Prostate gland (tissue), 2 donors: ENCODE measurements around the gene ACVR1. TPM values are rescaled to one million over a fixed set of nuclear protein-coding genes. Genes with fewer than 3 reads are reported as not detected.
A peak's percentile ranks its signal among the peaks of the same experiment; 100 is the strongest.

ENCODE experiments used
- DNase-seq: peaks from one replicate; pipeline ENCODE4 v3.0.0-alpha.2; 2019; ENCODE audit warnings: low spot score
- H3K27ac ChIP-seq, 2 donors: fragments of 200-600 bp; sonication (generic); 2 replicates each; pipeline ENCODE4 v1.5.1; 2017 to 2019
- H3K27me3 ChIP-seq: fragments of 200-600 bp; sonication (generic); replicated peaks from 2 replicates; pipeline ENCODE4 v1.5.1; 2019; ENCODE audit not compliant: insufficient read depth
- H3K36me3 ChIP-seq, 2 donors: fragments of 200-600 bp; sonication (generic); 1 replicate in 1 of 2; 2 replicates in 1 of 2; pipeline versions ENCODE4 v1.5.1 to v1.8.1; 2017 to 2019
- H3K4me1 ChIP-seq: fragments of 200-600 bp; sonication (generic); replicated peaks from 2 replicates; pipeline ENCODE4 v1.5.1; 2019
- H3K4me3 ChIP-seq, 2 donors: fragments of 200-600 bp; sonication (generic); 2 replicates each; pipeline ENCODE4 v1.5.1; 2017 to 2019
- H3K9me3 ChIP-seq: fragments of 200-600 bp; sonication (generic); 2 replicates; pipeline ENCODE4 v1.5.1; 2017
- CTCF ChIP-seq, 4 experiments: fragments of 200-600 bp in 2 of 4; fragments of 450-650 bp in 2 of 4; sonication (generic) in 2 of 4; IDR thresholded peaks; 1 replicate in 3 of 4; 2 replicates in 1 of 4; pipeline ENCODE4 v1.5.1; 2016 to 2019; ENCODE audit warnings: antibody characterized with exemption in 4 of 4, mild to moderate bottlenecking in 2 of 4, moderate library complexity in 2 of 4
- POLR2A ChIP-seq: fragments of 450-650 bp; IDR thresholded peaks from one replicate; pipeline ENCODE4 v1.6.1; 2016; ENCODE audit warnings: antibody characterized with exemption, mild to moderate bottlenecking
- POLR2AphosphoS5 ChIP-seq: sonication (generic); formaldehyde crosslinking; IDR thresholded peaks from one replicate; pipeline ENCODE4 v1.6.1; 2017; ENCODE audit warnings: antibody characterized with exemption
- WGBS: methylation state at CpG from one replicate; pipeline ENCODE4 v1.1.5; 2018; 5-methylcytosine and 5-hydroxymethylcytosine counted together
- intact Hi-C: fragments of 100-400 bp; cut with DNase I; formaldehyde crosslinking; loops from one replicate; pipeline ENCODE4 v1.14.2; 2022
- total RNA-seq, 2 donors: library from RNA; depleted of rRNA; stranded (reverse); fragments of >200 nt; gene quantifications; one replicate each; pipeline ENCODE4 v1.1.0, GENCODE V29; 2016

Gene ACVR1
- total RNA-seq, 2 donors from 2014 or later = 16.0 to 21.5 TPM

- intact Hi-C loops = loop anchor here (5.0 kb wide), 1 partner anchor 43 kb away; no protein-coding TSS in a partner anchor
- TF ChIP-seq CTCF (IDR thresholded peaks at IDR 0.05) (no peak), POLR2AphosphoS5 (no peak), POLR2A (no peak)
- no peak for DNase-seq
- Histone ChIP-seq H3K9me3 (no peaks in the 10 kb centered on the region), H3K4me3 (no peak overlapping the region), H3K27ac (no peak overlapping the region), H3K4me1 (no peaks in the 10 kb centered on the region), H3K27me3 (no peaks in the 10 kb centered on the region), H3K36me3 (no peaks in the 10 kb centered on the region)
- WGBS = 91% methylated on average over 1 of the region's 1 CpG
These were observed 40.7 kb downstream of the ACVR1 start for GRCh38 chr2:157835425-157835824.

GRCh38 chr2:157835006-157835405, 41.1 kb downstream of the ACVR1 start:
- 65% methylated on average over 4 of the region's 4 CpGs for WGBS
- Histone ChIP-seq H3K36me3 (no peaks in the 10 kb centered on the region), H3K4me1 (no peaks in the 10 kb centered on the region), H3K4me3 (no peak overlapping the region), H3K27me3 (no peaks in the 10 kb centered on the region), H3K9me3 (no peaks in the 10 kb centered on the region), H3K27ac (no peak overlapping the region)
- no peak for DNase-seq
- intact Hi-C loops = loop anchor here (5.0 kb wide), 1 partner anchor 43 kb away; no protein-coding TSS in a partner anchor
- no peak for TF ChIP-seq POLR2AphosphoS5
- no peak for TF ChIP-seq POLR2A
- TF ChIP-seq CTCF (IDR thresholded peaks at IDR 0.05) = no peak

GRCh38 chr2:157833721-157834120, 42.4 kb downstream of the ACVR1 start:
- peak overlapping the region in 1 of 2 donors; percentile 13 for H3K27ac ChIP-seq
- H3K27me3 ChIP-seq = no peaks in the 10 kb centered on the region
- TF ChIP-seq POLR2AphosphoS5 (no peak), CTCF (IDR thresholded peaks at IDR 0.05) (no peak)
- no peak for DNase-seq
- H3K9me3 ChIP-seq = no peaks in the 10 kb centered on the region
- H3K4me1 ChIP-seq = no peaks in the 10 kb centered on the region
- intact Hi-C loops = no loop called here
- 95% methylated on average over 1 of the region's 1 CpG for WGBS
- H3K4me3 ChIP-seq = no peak overlapping the region
- H3K36me3 ChIP-seq = no peaks in the 10 kb centered on the region

- no peaks in the 10 kb centered on the region for H3K9me3 ChIP-seq
- no peaks in the 10 kb centered on the region for H3K4me1 ChIP-seq
- H3K36me3 ChIP-seq = no peaks in the 10 kb centered on the region
- H3K27me3 ChIP-seq = no peaks in the 10 kb centered on the region
- H3K27ac ChIP-seq = peak overlapping the region; percentile 43 to 58
- DNase-seq = no peak
- WGBS = 76% methylated on average over 3 of the region's 3 CpGs
- no peak for TF ChIP-seq CTCF (IDR thresholded peaks at IDR 0.05)
- no peak for TF ChIP-seq POLR2AphosphoS5
- no peak for TF ChIP-seq POLR2A
- no peak overlapping the region for H3K4me3 ChIP-seq
- intact Hi-C loops = no loop called here
These were observed 44.4 kb downstream of the ACVR1 start for GRCh38 chr2:157831573-157832315.
